Fibroblast of mammary gland (primary cell): ENCODE measurements around the gene FRS3.

Experiments
- DNase-seq: peaks from one replicate; pipeline ENCODE4 v3.0.0-alpha.2; 2010; ENCODE audit warnings: low read depth
- H3K4me3 ChIP-seq: 2 replicates; pipeline ENCODE4 v1.5.1; 2011; ENCODE audit warnings: low read depth, mild to moderate bottlenecking, low read length, moderate library complexity; ENCODE audit not compliant: control insufficient read depth
- CTCF ChIP-seq: conservative IDR thresholded peaks from 2 replicates; pipeline ENCODE4 v1.5.1; 2011; ENCODE audit warnings: low read depth, low read length, inconsistent platforms; ENCODE audit not compliant: control insufficient read depth, insufficient read depth

Gene FRS3

GRCh38 chr6:41736186-41736733, 43.4 kb downstream of the FRS3 start:
- TF ChIP-seq CTCF = no peak
- no peak overlapping the region for H3K4me3 ChIP-seq
- DNase-seq = no peak

- peak; percentile 55 for TF ChIP-seq CTCF
- DNase-seq = peak; percentile 86
- H3K4me3 ChIP-seq = peak within 1 kb of the TSS; percentile 62
These were observed 44.1 kb downstream of the FRS3 start, which contains the start of gene TFEB for GRCh38 chr6:41735427-41736185. Gene TFEB (minus strand): TSS chr6:41735608. CDS start chr6:41691213, 44,395 bp downstream.

GRCh38 chr6:41734666-41735426, 44.9 kb downstream of the FRS3 start:
- peak; percentile 64 for DNase-seq
- TF ChIP-seq CTCF = no peak

DNA sequence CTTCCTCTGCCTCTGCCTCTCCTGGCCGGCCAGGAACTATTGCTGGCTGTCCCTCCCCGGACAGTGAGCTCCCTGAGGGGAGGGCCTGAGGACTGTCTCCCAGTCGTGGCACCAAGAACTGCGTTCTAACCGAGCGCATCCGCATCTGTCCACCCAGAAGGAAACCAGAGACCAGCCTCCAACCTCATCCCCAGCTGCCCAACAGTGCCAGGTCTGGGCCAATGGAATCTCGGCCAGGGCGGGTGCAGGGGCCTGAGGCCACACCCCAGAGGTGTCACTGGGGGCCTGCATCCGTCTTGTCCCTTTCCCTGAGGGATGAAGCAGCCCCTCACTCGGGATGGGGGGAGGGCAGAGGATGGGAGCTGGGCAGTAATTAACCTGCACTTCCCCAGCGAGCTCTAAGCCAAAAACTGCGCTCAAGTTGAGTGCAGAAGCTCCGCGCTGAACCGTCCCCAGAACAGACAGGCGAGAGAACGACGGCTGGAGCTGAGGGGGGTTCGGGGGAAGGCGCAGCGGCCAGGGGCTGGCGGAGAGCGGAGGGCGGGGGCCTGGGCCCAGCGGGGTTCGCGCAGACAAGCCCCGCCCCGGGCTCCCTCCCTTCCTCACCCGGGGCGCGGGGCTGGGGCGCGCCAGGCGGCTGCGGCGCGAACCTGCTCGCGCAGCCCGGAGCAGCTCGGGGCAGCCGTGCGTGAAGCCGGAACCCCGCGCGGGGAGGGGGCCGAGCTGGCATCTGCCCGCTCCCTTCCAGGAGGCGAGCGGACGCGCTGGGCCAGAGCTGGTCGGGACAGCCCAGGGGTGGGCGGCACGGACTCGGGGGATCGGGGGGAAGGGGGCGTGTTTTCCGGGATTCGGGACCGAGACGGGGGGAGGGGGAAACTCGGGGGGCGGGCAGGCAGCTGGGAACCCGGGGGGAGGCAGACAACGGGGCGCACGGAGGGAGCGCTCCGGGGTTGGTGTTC, 45.7 kb downstream of the FRS3 start:
- TF ChIP-seq CTCF = no peak
- DNase-seq = peak; percentile 57
- H3K4me3 ChIP-seq = peak overlapping the region; percentile 62

More at GRCh38 chr6:41734666-41735426, 44.9 kb downstream of the FRS3 start:
- peak overlapping the region; percentile 62 for H3K4me3 ChIP-seq

DNA sequence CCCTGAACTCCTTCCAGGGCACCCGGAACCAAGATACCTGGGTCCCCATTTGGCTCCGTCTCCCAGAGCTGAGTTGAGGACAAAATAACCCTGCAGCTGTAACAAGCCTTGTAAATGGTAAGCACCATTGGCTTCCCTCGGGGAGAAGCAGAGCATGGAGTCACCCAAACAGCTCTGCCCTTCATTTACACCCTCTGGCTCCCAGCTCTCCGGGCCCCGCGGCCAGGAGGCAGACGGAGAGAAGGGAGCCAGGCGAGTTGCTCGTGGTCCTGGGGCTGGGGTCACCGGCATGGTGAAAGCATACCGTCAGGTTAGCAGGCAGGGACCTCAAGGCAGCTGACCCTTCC, 46.4 kb downstream of the FRS3 start:
- H3K4me3 ChIP-seq = peak overlapping the region; percentile 62
- no peak for DNase-seq
- no peak for TF ChIP-seq CTCF
